Body of pancreas (tissue), 4 donors: Measurements from ENCODE around the gene OLFML3. TPM values are rescaled to one million over a fixed set of nuclear protein-coding genes. Genes with fewer than 3 reads are reported as not detected.

ENCODE experiments used
- ATAC-seq: fragments of 150-250 bp; one replicate; pipeline ENCODE4 v1.9.1; 2016
- DNase-seq, 4 donors: peaks; one replicate each; pipeline ENCODE4 v3.0.0-alpha.2; 2019
- H3K27ac ChIP-seq, 4 donors: fragments of 200-600 bp; sonication (generic); 1 replicate in 3 of 4; 2 replicates in 1 of 4; pipeline versions ENCODE4 v1.5.1 to v1.6.1; 2016 to 2019; ENCODE audit warnings: mild to moderate bottlenecking in 1 of 4, mixed read lengths in 1 of 4, moderate library complexity in 1 of 4
- H3K27me3 ChIP-seq, 2 donors: fragments of 200-600 bp; sonication (generic); one replicate each; pipeline ENCODE4 v1.6.0; 2016; ENCODE audit warnings: mild to moderate bottlenecking in 1 of 2
- H3K36me3 ChIP-seq, 2 donors: fragments of 200-600 bp; sonication (generic); replicated peaks in 1 of 2; 2 replicates each; pipeline ENCODE4 v1.5.1; 2016; ENCODE audit warnings: low read depth in 2 of 2; ENCODE audit not compliant: insufficient read depth in 1 of 2
- H3K4me1 ChIP-seq: fragments of 200-600 bp; sonication (generic); one replicate; pipeline ENCODE4 v1.6.0; 2016
- H3K4me3 ChIP-seq, 2 donors: fragments of 200-600 bp; sonication (generic); 1 replicate in 1 of 2; 2 replicates in 1 of 2; pipeline ENCODE4 v1.5.1; 2016 to 2019
- H3K9me3 ChIP-seq, 3 donors: fragments of 200-600 bp; sonication (generic); 1 replicate in 2 of 3; 2 replicates in 1 of 3; pipeline ENCODE4 v1.5.1; 2016
- CTCF ChIP-seq, 7 experiments: fragments of 450-650 bp in 4 of 7; fragments of 200-600 bp in 3 of 7; sonication (generic) in 3 of 7; IDR thresholded peaks; one replicate each; pipeline ENCODE4 v1.5.1; 2016 to 2019; ENCODE audit warnings: antibody characterized with exemption in 7 of 7
- POLR2A ChIP-seq, 3 donors: fragments of 450-650 bp; IDR thresholded peaks; one replicate each; pipeline ENCODE4 v1.6.1; 2016; ENCODE audit warnings: antibody characterized with exemption in 3 of 3, mild to moderate bottlenecking in 2 of 3
- WGBS, 2 donors: methylation state at CpG; one replicate each; pipeline ENCODE4 v1.1.5; 2017; 5-methylcytosine and 5-hydroxymethylcytosine counted together
- intact Hi-C: fragments of 100-400 bp; cut with DNase I; formaldehyde crosslinking; loops from one replicate; pipeline ENCODE4 v1.15.1; 2023
- total RNA-seq, 2 donors: library from RNA; depleted of rRNA; stranded (reverse); fragments of >200 nt; gene quantifications; one replicate each; pipeline ENCODE4 v1.1.0, GENCODE V29; 2016

Gene OLFML3
- total RNA-seq, 2 donors from 2014 or later, result 9.9 to 30.7 TPM

- TF ChIP-seq CTCF (IDR thresholded peaks at IDR 0.05), result no peak
- no peak for TF ChIP-seq POLR2A (IDR thresholded peaks at IDR 0.05)
- no peaks in the 10 kb centered on the region for H3K36me3 ChIP-seq
- 61 to 77% methylated on average over 5 of the region's 5 CpGs for WGBS, 2 donors
- no peak for ATAC-seq
- intact Hi-C loops, result no loop called here
- peaks cover 41% of the 10 kb centered on the region for H3K4me1 ChIP-seq
- no peak for DNase-seq
- no peak overlapping the region for H3K27ac ChIP-seq
- H3K9me3 ChIP-seq, result no peaks in the 10 kb centered on the region
- no peak overlapping the region for H3K4me3 ChIP-seq
- H3K27me3 ChIP-seq, result no peaks in the 10 kb centered on the region
These were observed 41.1 kb upstream of the OLFML3 start for GRCh38 chr1:113938192-113938591.

GRCh38 chr1:113940365-113941244, 38.7 kb upstream of the OLFML3 start:
- 74 to 91% methylated on average over 15 to 16 of the region's 16 CpGs for WGBS, 2 donors
- Histone ChIP-seq H3K9me3 (no peaks in the 10 kb centered on the region), H3K4me1 (peaks cover 26% of the 10 kb centered on the region), H3K4me3 (no peak overlapping the region), H3K27me3 (no peaks in the 10 kb centered on the region), H3K27ac (no peak overlapping the region), H3K36me3 (no peaks in the 10 kb centered on the region)
- intact Hi-C loops, result no loop called here
- DNase-seq (no peak), ATAC-seq (no peak)
- TF ChIP-seq POLR2A (IDR thresholded peaks at IDR 0.05) (no peak), CTCF (IDR thresholded peaks at IDR 0.05) (no peak)

GRCh38 chr1:113941245-113941559, 38.1 kb upstream of the OLFML3 start:
- intact Hi-C loops, result no loop called here
- Histone ChIP-seq H3K36me3 (no peaks in the 10 kb centered on the region), H3K4me3 (no peak overlapping the region), H3K27ac (no peak overlapping the region), H3K4me1 (peaks cover 30% of the 10 kb centered on the region), H3K27me3 (no peaks in the 10 kb centered on the region), H3K9me3 (no peaks in the 10 kb centered on the region)
- WGBS, 2 donors, result 50 to 76% methylated on average over 7 of the region's 7 CpGs
- peak in 1 of 4 donors; percentile 13 for DNase-seq
- TF ChIP-seq POLR2A (IDR thresholded peaks at IDR 0.05) (no peak), CTCF (IDR thresholded peaks at IDR 0.05) (no peak)
- no peak for ATAC-seq

GRCh38 chr1:113942527-113942926, 36.7 kb upstream of the OLFML3 start:
- TF ChIP-seq CTCF (IDR thresholded peaks at IDR 0.05) (no peak), POLR2A (IDR thresholded peaks at IDR 0.05) (no peak)
- peaks cover 37% of the 10 kb centered on the region for H3K4me1 ChIP-seq
- no peaks in the 10 kb centered on the region for H3K9me3 ChIP-seq
- H3K36me3 ChIP-seq, result no peaks in the 10 kb centered on the region
- ATAC-seq (no peak), DNase-seq (no peak)
- no peaks in the 10 kb centered on the region for H3K27me3 ChIP-seq
- H3K27ac ChIP-seq, result no peak overlapping the region
- no peak overlapping the region for H3K4me3 ChIP-seq
- intact Hi-C loops, result no loop called here
